ENCODE measurements around the gene DSG2. TPM values are rescaled to one million over a fixed set of nuclear protein-coding genes. Genes with fewer than 3 reads are reported as not detected.
A peak's percentile ranks its signal among the peaks of the same experiment; 100 is the strongest.
"Not testable (repeated sequence)": the region's sequence is repeated elsewhere in the genome, so short reads cannot be mapped to it uniquely, and the experiment has no call there.

The DSG2 gene
- total RNA-seq (2014; rRNA removed; shearing (Covaris generic)), result 26.4 TPM in 2 replicates

GRCh38 chr18:31497836-31498573 is at the start of gene DSG2:
Gene DSG2, plus strand, starts transcription at chr18:31498177. Its CDS starts 75 bp downstream, at chr18:31498252.
- DNase-seq (ENCODE audit: low spot score), result peak; percentile 36

- no peak for DNase-seq (ENCODE audit: low spot score)
These were observed 47.6 kb upstream of the DSG2 start for GRCh38 chr18:31450409-31450808.

- no peak for DNase-seq (ENCODE audit: low spot score)
These were observed 46.4 kb upstream of the DSG2 start for GRCh38 chr18:31451625-31452024.

GRCh38 chr18:31454066-31454708 is 43.8 kb upstream of the DSG2 start:
- peak; percentile 52 for DNase-seq (ENCODE audit: low spot score)

GRCh38 chr18:31469629-31470028 is 28.3 kb upstream of the DSG2 start:
- DNase-seq (ENCODE audit: low spot score), result no peak

GRCh38 chr18:31478688-31479087 is 19.3 kb upstream of the DSG2 start:
- no peak for DNase-seq (ENCODE audit: low spot score)

GRCh38 chr18:31482051-31482450 is 15.9 kb upstream of the DSG2 start:
- no peak for DNase-seq (ENCODE audit: low spot score)

GRCh38 chr18:31483396-31483795 is 14.6 kb upstream of the DSG2 start:
- no peak for DNase-seq (ENCODE audit: low spot score)

- DNase-seq (ENCODE audit: low spot score), result no peak
These were observed 13.5 kb upstream of the DSG2 start for GRCh38 chr18:31484461-31484860.

- DNase-seq (ENCODE audit: low spot score), result no peak
These were observed 11.8 kb upstream of the DSG2 start for GRCh38 chr18:31486165-31486564.

GRCh38 chr18:31487246-31488015 is 10.5 kb upstream of the DSG2 start:
- DNase-seq (ENCODE audit: low spot score), result peak; percentile 50

- DNase-seq (ENCODE audit: low spot score), result no peak
These were observed 8.7 kb upstream of the DSG2 start for GRCh38 chr18:31489311-31489710.

GRCh38 chr18:31490387-31490786 is 7.6 kb upstream of the DSG2 start:
- no peak for DNase-seq (ENCODE audit: low spot score)

- DNase-seq (ENCODE audit: low spot score), result no peak
These were observed 7.1 kb upstream of the DSG2 start for GRCh38 chr18:31490833-31491232.

GRCh38 chr18:31491586-31491985 is 6.4 kb upstream of the DSG2 start:
- DNase-seq (ENCODE audit: low spot score), result no peak

GRCh38 chr18:31492671-31493070 is 5.3 kb upstream of the DSG2 start:
- DNase-seq (ENCODE audit: low spot score), result no peak

- no peak for DNase-seq (ENCODE audit: low spot score)
These were observed 4.8 kb upstream of the DSG2 start for GRCh38 chr18:31493171-31493570.

- no peak for DNase-seq (ENCODE audit: low spot score)
These were observed 4.0 kb upstream of the DSG2 start for GRCh38 chr18:31493941-31494340.

GRCh38 chr18:31494705-31495244 is 3.2 kb upstream of the DSG2 start:
- DNase-seq (ENCODE audit: low spot score), result not testable (repeated sequence)

- no peak for DNase-seq (ENCODE audit: low spot score)
These were observed 557 bp upstream of the DSG2 start for GRCh38 chr18:31497404-31497835.

GRCh38 chr18:31498574-31499524 is 872 bp downstream of the DSG2 start:
- DNase-seq (ENCODE audit: low spot score), result no peak
